Tibial nerve (tissue), 4 donors: ENCODE results near the gene CCDC40.

Experiments used
- CTCF ChIP-seq, 5 experiments: fragments of 200-600 bp in 3 of 5; fragments of 450-650 bp in 2 of 5; sonication (generic) in 3 of 5; IDR thresholded peaks; one replicate each; pipeline ENCODE4 v1.5.1; 2016 to 2019; ENCODE audit warnings: antibody characterized with exemption in 5 of 5, mild to moderate bottlenecking in 3 of 5, moderate library complexity in 2 of 5
- EP300 ChIP-seq, 2 donors: sonication (generic); formaldehyde crosslinking; IDR thresholded peaks; one replicate each; pipeline ENCODE4 v1.6.1; 2017; ENCODE audit warnings: antibody characterized with exemption in 2 of 2, mild to moderate bottlenecking in 1 of 2
- POLR2A ChIP-seq, 2 donors: fragments of 450-650 bp; IDR thresholded peaks; one replicate each; pipeline ENCODE4 v1.6.1; 2017; ENCODE audit warnings: antibody characterized with exemption in 2 of 2, mild to moderate bottlenecking in 2 of 2, moderate library complexity in 2 of 2

- TF ChIP-seq CTCF (IDR thresholded peaks at IDR 0.05) (no peak), POLR2A (IDR thresholded peaks at IDR 0.05) (no peak), EP300 (IDR thresholded peaks at IDR 0.05) (no peak)
Measured at GRCh38 chr17:80109066-80109660, 72.7 kb downstream of the CCDC40 start.
